ENCODE results near the gene USP51.
"Not testable (repeated sequence)": the region's sequence is repeated elsewhere in the genome, so short reads cannot be mapped to it uniquely, and the experiment has no call there.

DNA sequence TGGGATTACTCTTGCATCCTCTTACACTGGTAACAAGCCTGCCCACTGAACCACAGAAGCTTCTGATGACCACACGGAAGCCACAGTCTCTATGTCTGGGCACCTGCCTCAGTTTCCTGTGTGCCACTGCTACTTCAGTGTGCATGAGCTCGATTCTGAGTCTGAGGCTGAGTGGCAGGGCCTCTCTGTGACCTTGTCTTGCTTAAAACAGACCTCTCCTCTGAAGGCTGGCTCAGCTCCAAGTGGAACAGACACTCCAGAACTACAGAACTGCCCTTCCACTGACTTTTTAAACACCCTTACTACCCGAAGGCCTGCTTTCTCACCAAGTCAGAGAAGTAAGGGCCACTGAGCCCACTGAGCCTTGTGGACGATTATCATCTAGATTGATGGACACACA is 29.7 kb downstream of the USP51 start:
- TF ChIP-seq, protein P1, sequence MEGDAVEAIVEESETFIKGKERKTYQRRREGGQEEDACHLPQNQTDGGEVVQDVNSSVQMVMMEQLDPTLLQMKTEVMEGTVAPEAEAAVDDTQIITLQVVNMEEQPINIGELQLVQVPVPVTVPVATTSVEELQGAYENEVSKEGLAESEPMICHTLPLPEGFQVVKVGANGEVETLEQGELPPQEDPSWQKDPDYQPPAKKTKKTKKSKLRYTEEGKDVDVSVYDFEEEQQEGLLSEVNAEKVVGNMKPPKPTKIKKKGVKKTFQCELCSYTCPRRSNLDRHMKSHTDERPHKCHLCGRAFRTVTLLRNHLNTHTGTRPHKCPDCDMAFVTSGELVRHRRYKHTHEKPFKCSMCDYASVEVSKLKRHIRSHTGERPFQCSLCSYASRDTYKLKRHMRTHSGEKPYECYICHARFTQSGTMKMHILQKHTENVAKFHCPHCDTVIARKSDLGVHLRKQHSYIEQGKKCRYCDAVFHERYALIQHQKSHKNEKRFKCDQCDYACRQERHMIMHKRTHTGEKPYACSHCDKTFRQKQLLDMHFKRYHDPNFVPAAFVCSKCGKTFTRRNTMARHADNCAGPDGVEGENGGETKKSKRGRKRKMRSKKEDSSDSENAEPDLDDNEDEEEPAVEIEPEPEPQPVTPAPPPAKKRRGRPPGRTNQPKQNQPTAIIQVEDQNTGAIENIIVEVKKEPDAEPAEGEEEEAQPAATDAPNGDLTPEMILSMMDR (conservative IDR thresholded peaks at IDR 0.05), result not testable (repeated sequence)
- not testable (repeated sequence) for TF ChIP-seq EZH2 (IDR thresholded peaks at IDR 0.05; ENCODE audit: low read depth)
